Peyer's patch (tissue), 4 donors: ENCODE data around the gene GUCD1. TPM values are rescaled to one million over a fixed set of nuclear protein-coding genes. Genes with fewer than 3 reads are reported as not detected.

Source experiments
- DNase-seq, 3 donors: peaks; one replicate each; pipeline ENCODE4 v3.0.0-alpha.2; 2017 to 2019
- H3K27ac ChIP-seq, 4 donors: fragments of 200-600 bp; sonication (generic); one replicate each; pipeline ENCODE4 v1.5.1; 2016 to 2019
- H3K27me3 ChIP-seq, 2 donors: fragments of 200-600 bp; sonication (generic); one replicate each; pipeline ENCODE4 v1.5.1; 2019
- H3K36me3 ChIP-seq, 3 donors: fragments of 200-600 bp; sonication (generic); one replicate each; pipeline ENCODE4 v1.5.1; 2016 to 2019
- H3K4me1 ChIP-seq, 4 donors: fragments of 200-600 bp; sonication (generic); one replicate each; pipeline ENCODE4 v1.5.1; 2016 to 2019
- H3K4me3 ChIP-seq, 4 donors: fragments of 200-600 bp; sonication (generic); 1 replicate in 3 of 4; 2 replicates in 1 of 4; pipeline ENCODE4 v1.5.1; 2016 to 2019; ENCODE audit warnings: mild to moderate bottlenecking in 1 of 4
- H3K9me3 ChIP-seq, 4 donors: fragments of 200-600 bp; sonication (generic); one replicate each; pipeline ENCODE4 v1.5.1; 2016 to 2019; ENCODE audit warnings: mild to moderate bottlenecking in 1 of 4
- CTCF ChIP-seq, 6 experiments: fragments of 450-650 bp in 4 of 6; fragments of 200-600 bp in 2 of 6; sonication (generic) in 1 of 6; IDR thresholded peaks; one replicate each; pipeline ENCODE4 v1.5.1; 2017 to 2019; ENCODE audit warnings: antibody characterized with exemption in 6 of 6, mild to moderate bottlenecking in 3 of 6, moderate library complexity in 1 of 6
- POLR2A ChIP-seq, 2 donors: fragments of 450-650 bp; IDR thresholded peaks; one replicate each; pipeline ENCODE4 v1.5.1; 2017; ENCODE audit warnings: antibody characterized with exemption in 2 of 2, mild to moderate bottlenecking in 2 of 2, moderate library complexity in 2 of 2
- total RNA-seq, 4 donors: library from RNA; depleted of rRNA; stranded (reverse); fragments of >200 nt; gene quantifications; one replicate each; pipeline ENCODE4 v1.1.0, GENCODE V29; 2016

Gene GUCD1
- total RNA-seq, 4 donors from 2014 or later, result 167 to 585 (median 458) TPM

GRCh38 chr22:24588757-24589481 lies 34.0 kb upstream of the GUCD1 start:
- Histone ChIP-seq H3K27me3 (no peaks in the 10 kb centered on the region), H3K4me1 (peaks cover 0 to 25% (median 0%) of the 10 kb centered on the region in 4 donors), H3K36me3 (peaks cover 0 to 33% (median 0%) of the 10 kb centered on the region in 3 donors), H3K9me3 (no peaks in the 10 kb centered on the region), H3K4me3 (no peak overlapping the region), H3K27ac (no peak overlapping the region)
- peak in 1 of 3 donors; percentile 18 for DNase-seq
- no peak for TF ChIP-seq POLR2A (IDR thresholded peaks at IDR 0.05)

- Histone ChIP-seq H3K4me3 (no peak overlapping the region), H3K9me3 (no peaks in the 10 kb centered on the region), H3K27me3 (no peaks in the 10 kb centered on the region), H3K36me3 (peaks cover 0 to 33% (median 0%) of the 10 kb centered on the region in 3 donors), H3K27ac (no peak overlapping the region), H3K4me1 (peaks cover 0 to 25% (median 0%) of the 10 kb centered on the region in 4 donors)
- no peak for TF ChIP-seq CTCF (IDR thresholded peaks at IDR 0.05)
- DNase-seq, result no peak
These were observed 33.4 kb upstream of the GUCD1 start for GRCh38 chr22:24588381-24588756.

- Histone ChIP-seq H3K36me3 (peaks cover 0 to 33% (median 0%) of the 10 kb centered on the region in 3 donors), H3K27me3 (no peaks in the 10 kb centered on the region), H3K4me1 (peaks cover 0 to 25% (median 0%) of the 10 kb centered on the region in 4 donors), H3K27ac (no peak overlapping the region), H3K9me3 (no peaks in the 10 kb centered on the region), H3K4me3 (no peak overlapping the region)
- TF ChIP-seq CTCF (IDR thresholded peaks at IDR 0.05), result no peak
- no peak for TF ChIP-seq POLR2A (IDR thresholded peaks at IDR 0.05)
- no peak for DNase-seq
These were observed 33.0 kb upstream of the GUCD1 start for GRCh38 chr22:24587948-24588347.

- H3K9me3 ChIP-seq, result no peaks in the 10 kb centered on the region
- H3K27ac ChIP-seq, result no peak overlapping the region
- no peak overlapping the region for H3K4me3 ChIP-seq
- H3K4me1 ChIP-seq, result peaks cover 0 to 23% (median 0%) of the 10 kb centered on the region in 4 donors
- DNase-seq, result no peak
- TF ChIP-seq CTCF (IDR thresholded peaks at IDR 0.05), result no peak
- no peak for TF ChIP-seq POLR2A (IDR thresholded peaks at IDR 0.05)
- H3K27me3 ChIP-seq, result no peaks in the 10 kb centered on the region
- H3K36me3 ChIP-seq, result peaks cover 0 to 33% (median 0%) of the 10 kb centered on the region in 3 donors
These were observed 32.3 kb upstream of the GUCD1 start for GRCh38 chr22:24587251-24587650.

- Histone ChIP-seq H3K27me3 (no peaks in the 10 kb centered on the region), H3K4me3 (no peak overlapping the region), H3K9me3 (no peaks in the 10 kb centered on the region), H3K27ac (no peak overlapping the region), H3K36me3 (peaks cover 0 to 33% (median 0%) of the 10 kb centered on the region in 3 donors), H3K4me1 (peaks cover 0 to 15% (median 0%) of the 10 kb centered on the region in 4 donors)
- peak in 1 of 3 donors; percentile 43 for DNase-seq
- TF ChIP-seq POLR2A (IDR thresholded peaks at IDR 0.05), result no peak
- TF ChIP-seq CTCF (IDR thresholded peaks at IDR 0.05), result no peak
These were observed 31.1 kb upstream of the GUCD1 start for GRCh38 chr22:24585927-24586546.

- H3K36me3 ChIP-seq, result peaks cover 0 to 33% (median 0%) of the 10 kb centered on the region in 3 donors
- H3K4me1 ChIP-seq, result peaks cover 0 to 15% (median 0%) of the 10 kb centered on the region in 4 donors
- no peaks in the 10 kb centered on the region for H3K9me3 ChIP-seq
- DNase-seq, result no peak
- TF ChIP-seq POLR2A (IDR thresholded peaks at IDR 0.05) (no peak), CTCF (IDR thresholded peaks at IDR 0.05) (no peak)
- H3K27me3 ChIP-seq, result no peaks in the 10 kb centered on the region
- no peak overlapping the region for H3K27ac ChIP-seq
- H3K4me3 ChIP-seq, result no peak overlapping the region
These were observed 30.5 kb upstream of the GUCD1 start for GRCh38 chr22:24585461-24585860.
